GM18526 (cell line): ENCODE data around the gene MYO19.

Experiments
- POLR2A ChIP-seq: IDR thresholded peaks from 3 replicates; pipeline ENCODE4 v1.6.1; 2011; ENCODE audit not compliant: insufficient read length; ENCODE audit errors: extremely low read depth

Gene MYO19

GRCh38 chr17:36512641-36513040 lies 22.0 kb downstream of the MYO19 start:
- no peak for TF ChIP-seq POLR2A

- no peak for TF ChIP-seq POLR2A
Observed at GRCh38 chr17:36511216-36511615, 23.5 kb downstream of the MYO19 start.

- TF ChIP-seq POLR2A: no peak
Observed at GRCh38 chr17:36510636-36511035, 24.0 kb downstream of the MYO19 start.

GRCh38 chr17:36509272-36509985 lies 25.2 kb downstream of the MYO19 start:
- TF ChIP-seq POLR2A: no peak

- no peak for TF ChIP-seq POLR2A
Observed at GRCh38 chr17:36507266-36507665, 27.4 kb downstream of the MYO19 start.

GRCh38 chr17:36506831-36507230 lies 27.8 kb downstream of the MYO19 start:
- no peak for TF ChIP-seq POLR2A

- no peak for TF ChIP-seq POLR2A
Observed at GRCh38 chr17:36506249-36506826, 28.3 kb downstream of the MYO19 start.

GRCh38 chr17:36505171-36505570 lies 29.5 kb downstream of the MYO19 start:
- no peak for TF ChIP-seq POLR2A

GRCh38 chr17:36504156-36504545 lies 30.5 kb downstream of the MYO19 start:
- TF ChIP-seq POLR2A: no peak

- no peak for TF ChIP-seq POLR2A
Observed at GRCh38 chr17:36503456-36504155, 31.1 kb downstream of the MYO19 start.

GRCh38 chr17:36501963-36502362 lies 32.7 kb downstream of the MYO19 start:
- no peak for TF ChIP-seq POLR2A

GRCh38 chr17:36501351-36501750 lies 33.3 kb downstream of the MYO19 start:
- TF ChIP-seq POLR2A: no peak

- TF ChIP-seq POLR2A: no peak
Observed at GRCh38 chr17:36500745-36501225, 33.9 kb downstream of the MYO19 start.

GRCh38 chr17:36498560-36499300 lies 35.9 kb downstream of the MYO19 start:
- TF ChIP-seq POLR2A: no peak

- TF ChIP-seq POLR2A: no peak
Observed at GRCh38 chr17:36498155-36498554, 36.5 kb downstream of the MYO19 start.
